Measurements from ENCODE around the gene APBA2.

- TF ChIP-seq RFX5 (IDR thresholded peaks at IDR 0.05): no peak
- TF ChIP-seq CTCF (IDR thresholded peaks at IDR 0.05): no peak
- TF ChIP-seq ZNF302 (CRISPR knock-in tag; IDR thresholded peaks at IDR 0.05): no peak
Measured at GRCh38 chr15:29109762-29110161, 224.0 kb downstream of the APBA2 start.
